IMR-90 (cell line): ENCODE data around the gene TAF1B. TPM values are rescaled to one million over a fixed set of nuclear protein-coding genes. Genes with fewer than 3 reads are reported as not detected.

Experiments
- ATAC-seq: fragments of 200-7000 bp; cut with Tn5 transposase; 2 replicates; pipeline ENCODE4 v1.9.1; 2020; ENCODE audit warnings: low read depth, mild to moderate bottlenecking, moderate library complexity
- BruUV-seq: library from RNA; stranded (reverse); fragments of 400-500 nt; replicated peaks from 2 replicates; lab custom pipeline; 2021; lab: Mats Ljungman, UMichigan
- CTCF ChIA-PET: fragments of 300-600 bp; formaldehyde crosslinking; extraction: SDS; loops from one replicate; lab custom pipeline; 2021; ENCODE audit warnings: antibody characterized with exemption; lab: Yijun Ruan, JAX
- POLR2A ChIA-PET: fragments of 300-600 bp; sonication (Branson Sonifier 250); formaldehyde crosslinking; loops from one replicate; lab custom pipeline; 2022; ENCODE audit warnings: antibody characterized with exemption; ENCODE audit not compliant: unreplicated experiment; lab: Charles Lee
- DNase-seq: peaks from one replicate; pipeline ENCODE4 v3.0.0; 2013
- H2AFZ ChIP-seq: replicated peaks from 2 replicates; pipeline ENCODE3; 2013; ENCODE audit warnings: low read length, mild to moderate bottlenecking; ENCODE audit not compliant: poor library complexity
- H2AK5ac ChIP-seq: 2 replicates; pipeline ENCODE4 v1.6.1; 2013; ENCODE audit warnings: low read depth, low read length, inconsistent platforms
- H2AK9ac ChIP-seq: replicated peaks from 2 replicates; pipeline ENCODE3; 2013; ENCODE audit warnings: mild to moderate bottlenecking, low read depth, low read length, moderate library complexity; ENCODE audit not compliant: poor library complexity
- H2BK120ac ChIP-seq: 2 replicates; pipeline ENCODE4 v1.6.1; 2013; ENCODE audit warnings: low read depth, low read length, inconsistent platforms
- H2BK15ac ChIP-seq: 3 replicates; pipeline ENCODE4 v1.6.1; 2013; ENCODE audit warnings: low read depth, low read length, inconsistent platforms
- H2BK20ac ChIP-seq: 2 replicates; pipeline ENCODE4 v1.6.1; 2013; ENCODE audit warnings: low read depth, mild to moderate bottlenecking, inconsistent platforms, low read length, moderate library complexity
- H2BK5ac ChIP-seq: 2 replicates; pipeline ENCODE4 v1.6.1; 2013; ENCODE audit warnings: mild to moderate bottlenecking, low read depth, low read length, inconsistent platforms; ENCODE audit not compliant: poor library complexity, severe bottlenecking
- H3K14ac ChIP-seq: replicated peaks from 2 replicates; pipeline ENCODE4 v1.6.1; 2013; ENCODE audit warnings: low read depth, low read length, inconsistent platforms
- H3K18ac ChIP-seq: 2 replicates; pipeline ENCODE4 v1.6.1; 2013; ENCODE audit warnings: low read depth, low read length, control low read depth
- H3K23ac ChIP-seq: 2 replicates; pipeline ENCODE4 v1.6.1; 2013; ENCODE audit warnings: low read depth, low read length, inconsistent platforms
- H3K27ac ChIP-seq: 2 replicates; pipeline ENCODE4 v1.5.1; 2013; ENCODE audit warnings: mild to moderate bottlenecking, control low read depth, low read length; ENCODE audit not compliant: insufficient read depth
- H3K27me3 ChIP-seq: 2 replicates; pipeline ENCODE4 v1.6.1; 2013; ENCODE audit warnings: low read length; ENCODE audit not compliant: control insufficient read depth, insufficient read depth
- H3K36me3 ChIP-seq: 2 replicates; pipeline ENCODE4 v1.6.1; 2013; ENCODE audit warnings: low read length, mixed read lengths; ENCODE audit not compliant: control insufficient read depth, insufficient read depth
- H3K4ac ChIP-seq: 2 replicates; pipeline ENCODE4 v1.6.1; 2013; ENCODE audit warnings: low read depth, low read length, inconsistent platforms
- H3K4me1 ChIP-seq: 2 replicates; pipeline ENCODE4 v1.6.1; 2013; ENCODE audit warnings: low read length, mixed read lengths; ENCODE audit not compliant: control insufficient read depth, insufficient read depth
- H3K4me2 ChIP-seq: 2 replicates; pipeline ENCODE4 v1.6.1; 2013; ENCODE audit warnings: low read depth, mild to moderate bottlenecking, control low read depth, low read length, moderate library complexity
- H3K4me3 ChIP-seq: 2 replicates; pipeline ENCODE4 v1.5.1; 2013; ENCODE audit warnings: low read depth, mild to moderate bottlenecking, control low read depth, low read length, moderate library complexity; ENCODE audit not compliant: insufficient read depth
- H3K56ac ChIP-seq: 2 replicates; pipeline ENCODE4 v1.6.1; 2013; ENCODE audit warnings: low read length, inconsistent platforms; ENCODE audit not compliant: insufficient read depth; ENCODE audit errors: extremely low read depth
- H3K79me1 ChIP-seq, 2 experiments: 2 replicates each; pipeline ENCODE4 v1.6.1; 2013; ENCODE audit warnings: low read length in 2 of 2, inconsistent platforms in 1 of 2, low read depth in 1 of 2
- H3K9ac ChIP-seq: 2 replicates; pipeline ENCODE4 v1.6.1; 2013; ENCODE audit warnings: low read depth, low read length, control low read depth
- H3K9me1 ChIP-seq: 2 replicates; pipeline ENCODE4 v1.6.1; 2013; ENCODE audit warnings: low read length, inconsistent platforms; ENCODE audit not compliant: insufficient read depth
- H3K9me3 ChIP-seq: 2 replicates; pipeline ENCODE4 v1.6.1; 2013; ENCODE audit warnings: low read length; ENCODE audit not compliant: control insufficient read depth, insufficient read depth
- H4K20me1 ChIP-seq: 2 replicates; pipeline ENCODE4 v1.6.1; 2013; ENCODE audit warnings: low read length, inconsistent platforms; ENCODE audit not compliant: insufficient read depth
- H4K5ac ChIP-seq: 2 replicates; pipeline ENCODE4 v1.6.1; 2013; ENCODE audit warnings: mild to moderate bottlenecking, low read depth, low read length, control low read depth
- H4K8ac ChIP-seq, 2 experiments: 2 replicates each; pipeline ENCODE4 v1.6.1; 2013; ENCODE audit warnings: low read depth in 2 of 2, low read length in 2 of 2, control low read depth in 1 of 2, inconsistent platforms in 1 of 2
- H4K91ac ChIP-seq: 2 replicates; pipeline ENCODE4 v1.6.1; 2013; ENCODE audit warnings: low read depth, low read length, inconsistent platforms; ENCODE audit not compliant: insufficient read depth
- BHLHE40 ChIP-seq: fragments of 150-350 bp; IDR thresholded peaks from 2 replicates; pipeline ENCODE4 v1.6.1; 2016; ENCODE audit warnings: mild to moderate bottlenecking, low read depth, low read length
- CEBPB ChIP-seq: IDR thresholded peaks from 2 replicates; pipeline ENCODE4 v1.6.1; 2012; ENCODE audit warnings: low read depth, low read length, improper control_type of control experiment
- CHD1 ChIP-seq: IDR thresholded peaks from 2 replicates; pipeline ENCODE4 v1.6.1; 2012; ENCODE audit warnings: low read depth, low read length, improper control_type of control experiment
- FOS ChIP-seq: fragments of 150-350 bp; IDR thresholded peaks from 2 replicates; pipeline ENCODE4 v1.6.1; 2016; ENCODE audit warnings: low read depth, low read length
- MAFK ChIP-seq: IDR thresholded peaks from 2 replicates; pipeline ENCODE4 v1.6.1; 2012; ENCODE audit warnings: low read depth, low read length, improper control_type of control experiment
- MAZ ChIP-seq: IDR thresholded peaks from 2 replicates; pipeline ENCODE4 v1.6.1; 2012; ENCODE audit warnings: low read depth, mild to moderate bottlenecking, low read length, improper control_type of control experiment, moderate library complexity, borderline replicate concordance
- MXI1 ChIP-seq: IDR thresholded peaks from 2 replicates; pipeline ENCODE4 v1.6.1; 2012; ENCODE audit warnings: low read depth, mild to moderate bottlenecking, low read length, moderate library complexity, borderline replicate concordance
- WGBS, 2 experiments: methylation state at CpG; one replicate each; pipeline versions ENCODE4 v1.1.5 to v1.1.7; 2013; ENCODE audit warnings: missing lambda C conversion rate in 2 of 2; ENCODE audit not compliant: insufficient read length in 1 of 2; ENCODE audit errors: extremely low coverage in 2 of 2; 5-methylcytosine and 5-hydroxymethylcytosine counted together
- dilution Hi-C: fragments of 300-500 bp; cut with HindIII; formaldehyde crosslinking; loops from one replicate; pipeline ENCODE4 v1.14.3; 2018; ENCODE audit warnings: low sequenced_read_pairs; ENCODE audit not compliant: unreplicated experiment
- in situ Hi-C: fragments of 300-500 bp; cut with MboI; formaldehyde crosslinking; loops from 3 replicates; pipeline ENCODE4 v1.14.3; 2019; ENCODE audit warnings: low sequenced_read_pairs, inconsistent platforms, mixed read lengths
- intact Hi-C: fragments of 100-400 bp; cut with micrococcal nuclease; formaldehyde crosslinking; loops from 2 replicates; pipeline ENCODE4 v1.10.0; 2022
- polyA plus RNA-seq, 3 experiments: library from polyadenylated mRNA; depleted of rRNA; stranded (reverse); fragments of >200 nt; gene quantifications; 2 replicates each; pipeline ENCODE4 v1.2.3, GENCODE V29; 2012; ENCODE audit warnings: low replicate concordance in 1 of 3
- total RNA-seq: library from RNA; depleted of rRNA; stranded (reverse); fragments of >200 nt; gene quantifications from 2 replicates; pipeline ENCODE4 v1.2.3, GENCODE V29; 2012

The TAF1B gene
- total and polyA plus RNA-seq, 2 of the 4 experiments (the other 2 are of a cell fraction), result 8.4 to 19.9 TPM

GRCh38 chr2:9806298-9806610 is 37.0 kb upstream of the TAF1B start:
- Histone ChIP-seq H2AK5ac (no peak overlapping the region), H3K27ac (no peak overlapping the region), H3K18ac (peak overlapping the region; percentile 43; the same call in 1 of the 2 replicates), H3K56ac (no peak overlapping the region), H4K91ac (0 out of 2 replicates have a peak overlapping the region, but pooled peaks have one; percentile 11), H3K36me3 (no peaks in the 10 kb centered on the region), H4K8ac (no peak overlapping the region), H2BK20ac (no peak overlapping the region), H3K9me1 (peaks cover 16% of the 10 kb centered on the region; the same call in 1 of the 2 replicates), H2BK120ac (no peak overlapping the region), H3K9me3 (no peaks in the 10 kb centered on the region), H3K4ac (no peak overlapping the region), H3K79me1 (no peaks in the 10 kb centered on the region), H4K20me1 (no peaks in the 10 kb centered on the region; the same call in 1 of the 2 replicates), H3K4me1 (peaks cover 23% of the 10 kb centered on the region), H4K5ac (no peak overlapping the region; the same call in 1 of the 2 replicates), H2BK15ac (no peak overlapping the region), H2BK5ac (no peak overlapping the region), H3K23ac (no peak overlapping the region), H2AFZ (no peak overlapping the region), H3K4me2 (no peak overlapping the region), H3K4me3 (no peak overlapping the region), H3K14ac (no peak overlapping the region), H2AK9ac (peak overlapping the region; percentile 22), H3K27me3 (peaks cover 7% of the 10 kb centered on the region; the same call in 1 of the 2 replicates), H3K9ac (no peak overlapping the region)
- CTCF ChIA-PET, result no interaction called here
- dilution Hi-C loops, result no loop called here
- DNase-seq, result no peak
- WGBS, 2 experiments, result 100% methylated on average over 1 of the region's 1 CpG; no CpG with 5 or more reads in 1 of the 2 experiments
- in situ Hi-C loops, result loop anchor here (10.0 to 25.0 kb wide), 2 partner anchors 619 to 856 kb away; no protein-coding TSS in a partner anchor
- no peak for ATAC-seq
- no peak for TF ChIP-seq CHD1
- TF ChIP-seq MAZ, result no peak
- no peak for TF ChIP-seq FOS
- TF ChIP-seq MAFK, result no peak
- TF ChIP-seq CEBPB, result no peak
- TF ChIP-seq MXI1, result no peak
- TF ChIP-seq BHLHE40, result no peak
- intact Hi-C loops, result no loop called here
- BruUV-seq, result no TSS peak
- POLR2A ChIA-PET, result interaction anchor here (0.5 kb wide), 1 partner anchor 182 kb away, joined by 4 read pairs; no protein-coding TSS in a partner anchor
